Upper lobe of left lung (tissue), 6 donors: ENCODE measurements around the gene NELFCD. TPM values are rescaled to one million over a fixed set of nuclear protein-coding genes. Genes with fewer than 3 reads are reported as not detected.

Experiments used
- ATAC-seq, 2 donors: fragments of 200-7000 bp; cut with Tn5 transposase; one replicate each; pipeline ENCODE4 v1.9.1; 2022; ENCODE audit warnings: mild to moderate bottlenecking in 2 of 2, moderate library complexity in 2 of 2; ENCODE audit not compliant: low FRiP score in 2 of 2
- DNase-seq, 2 donors: peaks; one replicate each; pipeline ENCODE4 v3.0.0-alpha.2; 2019 to 2020
- H3K27ac ChIP-seq, 4 donors: fragments of 200-600 bp; sonication (generic); one replicate each; pipeline ENCODE4 v1.5.1; 2016 to 2019
- H3K27me3 ChIP-seq, 4 donors: fragments of 200-600 bp; sonication (generic); one replicate each; pipeline ENCODE4 v1.5.1; 2017 to 2019
- H3K36me3 ChIP-seq, 4 donors: fragments of 200-600 bp; sonication (generic); one replicate each; pipeline ENCODE4 v1.5.1; 2016 to 2019
- H3K4me1 ChIP-seq, 4 donors: fragments of 200-600 bp; sonication (generic); one replicate each; pipeline ENCODE4 v1.5.1; 2018 to 2019
- H3K4me3 ChIP-seq, 4 donors: fragments of 200-600 bp; sonication (generic); one replicate each; pipeline ENCODE4 v1.5.1; 2017 to 2019; ENCODE audit warnings: mild to moderate bottlenecking in 2 of 4, moderate library complexity in 1 of 4
- H3K9me3 ChIP-seq, 4 donors: fragments of 200-600 bp; sonication (generic); one replicate each; pipeline ENCODE4 v1.5.1; 2018 to 2019
- CTCF ChIP-seq, 6 experiments: fragments of 450-650 bp in 4 of 6; fragments of 200-600 bp in 2 of 6; sonication (generic) in 2 of 6; IDR thresholded peaks; one replicate each; pipeline ENCODE4 v1.5.1; 2016 to 2019; ENCODE audit warnings: antibody characterized with exemption in 6 of 6
- EP300 ChIP-seq, 4 donors: sonication (generic); formaldehyde crosslinking; IDR thresholded peaks; one replicate each; pipeline ENCODE4 v1.5.1; 2017; ENCODE audit warnings: antibody characterized with exemption in 4 of 4, control low read depth in 2 of 4
- POLR2A ChIP-seq, 4 donors: fragments of 450-650 bp; IDR thresholded peaks; one replicate each; pipeline ENCODE4 v1.5.1; 2016 to 2017; ENCODE audit warnings: antibody characterized with exemption in 4 of 4, mild to moderate bottlenecking in 2 of 4
- POLR2AphosphoS5 ChIP-seq, 2 donors: sonication (generic); formaldehyde crosslinking; IDR thresholded peaks; one replicate each; pipeline ENCODE4 v1.5.1; 2017; ENCODE audit warnings: antibody characterized with exemption in 2 of 2
- WGBS, 2 donors: methylation state at CpG; one replicate each; pipeline ENCODE4 v1.1.5; 2017 to 2018; 5-methylcytosine and 5-hydroxymethylcytosine counted together
- total RNA-seq, 6 donors: library from RNA; depleted of rRNA in 4 of 6; stranded (reverse); fragments of >200 nt in 4 of 6; gene quantifications; one replicate each; pipeline versions ENCODE4 v1.1.0 to v1.2.1, GENCODE V29; 2016 to 2021
- donor health status: DM: no; HTN: no; CAD: no; lungs with moderate emphysema.
- donor health status: DM: no; HTN: yes; CAD: no; lungs with severe emphysema.

Gene NELFCD
- total RNA-seq, 6 donors from 2014 or later: 42.3 to 99.5 (median 48.7) TPM

- DNase-seq (peak; percentile 17 to 68), ATAC-seq (no peak)
- Histone ChIP-seq H3K27me3 (no peaks in the 10 kb centered on the region), H3K36me3 (peaks cover 9 to 39% (median 28%) of the 10 kb centered on the region in 4 donors), H3K9me3 (no peaks in the 10 kb centered on the region), H3K27ac (peak overlapping the region; percentile 86 to 95 (median 92)), H3K4me1 (peaks cover 32 to 40% (median 35%) of the 10 kb centered on the region in 4 donors), H3K4me3 (peak overlapping the region in 3 of 4 donors; percentile 69 to 89 (median 76))
- TF ChIP-seq POLR2A (IDR thresholded peaks at IDR 0.05): no peak
- TF ChIP-seq CTCF (IDR thresholded peaks at IDR 0.05): no peak
- no peak for TF ChIP-seq POLR2AphosphoS5 (IDR thresholded peaks at IDR 0.05)
- no peak for TF ChIP-seq EP300 (IDR thresholded peaks at IDR 0.05)
- WGBS, 2 donors: 53 to 62% methylated on average over 4 of the region's 4 CpGs
Measured at GRCh38 chr20:59004493-59004762, 23.4 kb downstream of the NELFCD start.

DNA sequence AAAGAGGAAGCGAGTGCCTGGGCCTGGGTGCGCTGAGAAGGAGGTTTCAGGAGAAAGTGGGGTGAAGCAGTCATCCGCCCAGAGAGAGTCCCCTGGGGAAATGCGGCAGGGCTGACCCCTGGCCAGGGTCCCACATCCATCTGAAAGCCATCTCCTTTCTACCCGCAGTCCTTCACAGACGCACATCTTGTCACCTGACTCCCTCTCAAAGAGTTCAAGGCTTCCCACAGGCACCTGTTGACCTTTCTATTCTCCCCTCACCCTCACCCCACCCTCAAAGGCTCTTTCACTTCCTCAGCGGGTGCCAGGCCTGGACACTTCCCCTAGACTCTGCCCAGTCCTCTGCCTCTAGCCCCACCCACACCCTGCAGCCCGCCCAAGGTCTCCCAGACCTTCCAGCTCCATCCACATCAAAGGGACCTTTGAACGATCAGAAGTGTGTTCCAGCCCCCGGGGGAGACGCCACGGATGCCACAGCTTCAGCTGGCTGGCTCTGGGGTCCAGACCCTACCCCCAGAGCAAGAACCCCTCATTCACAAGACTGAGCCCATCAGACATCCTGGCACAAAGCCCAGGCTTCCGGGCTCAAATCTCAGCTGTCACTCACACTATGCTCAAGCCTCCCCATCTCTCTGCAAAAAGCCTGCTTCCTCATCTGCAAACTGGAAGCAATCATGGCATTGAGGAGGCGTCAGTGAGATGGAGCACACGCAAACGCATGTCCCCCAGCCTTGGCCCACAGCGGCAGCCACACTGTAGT, 23.9 kb downstream of the NELFCD start:
- Histone ChIP-seq H3K27ac (peak overlapping the region; percentile 86 to 95 (median 92)), H3K4me3 (peak overlapping the region in 3 of 4 donors; percentile 69 to 89 (median 76)), H3K27me3 (no peaks in the 10 kb centered on the region), H3K9me3 (no peaks in the 10 kb centered on the region), H3K4me1 (peaks cover 33 to 42% (median 39%) of the 10 kb centered on the region in 4 donors), H3K36me3 (peaks cover 6 to 34% (median 24%) of the 10 kb centered on the region in 4 donors)
- 24 to 28% methylated on average over 13 to 17 of the region's 17 CpGs for WGBS, 2 donors
- peak; percentile 69 to 83 for ATAC-seq
- peak in 1 of 4 donors; percentile 48 for TF ChIP-seq POLR2A (IDR thresholded peaks at IDR 0.05)
- no peak for TF ChIP-seq CTCF (IDR thresholded peaks at IDR 0.05)
- peak; percentile 54 to 83 for DNase-seq

GRCh38 chr20:59005523-59006166, 24.6 kb downstream of the NELFCD start:
- 43 to 73% methylated on average over 1 to 3 of the region's 3 CpGs for WGBS, 2 donors
- H3K27ac ChIP-seq: peak overlapping the region; percentile 86 to 95 (median 92)
- peaks cover 40 to 49% (median 46%) of the 10 kb centered on the region in 4 donors for H3K4me1 ChIP-seq
- TF ChIP-seq POLR2A (IDR thresholded peaks at IDR 0.05) (no peak), EP300 (IDR thresholded peaks at IDR 0.05) (no peak), CTCF (IDR thresholded peaks at IDR 0.05) (no peak), POLR2AphosphoS5 (IDR thresholded peaks at IDR 0.05) (no peak)
- peak overlapping the region; percentile 69 to 89 (median 78) for H3K4me3 ChIP-seq
- ATAC-seq (no peak), DNase-seq (no peak)
- no peaks in the 10 kb centered on the region for H3K27me3 ChIP-seq
- no peaks in the 10 kb centered on the region for H3K9me3 ChIP-seq
- H3K36me3 ChIP-seq: peaks cover 6 to 26% (median 17%) of the 10 kb centered on the region in 4 donors

GRCh38 chr20:59006167-59006863, 25.3 kb downstream of the NELFCD start:
- H3K9me3 ChIP-seq: no peaks in the 10 kb centered on the region
- TF ChIP-seq CTCF (IDR thresholded peaks at IDR 0.05) (peak in 1 of 6 experiments; percentile 4), POLR2AphosphoS5 (IDR thresholded peaks at IDR 0.05) (no peak), EP300 (IDR thresholded peaks at IDR 0.05) (no peak), POLR2A (IDR thresholded peaks at IDR 0.05) (peak in 1 of 4 donors; percentile 16)
- H3K4me3 ChIP-seq: peak overlapping the region; percentile 69 to 89 (median 78)
- peak in 1 of 2 donors; percentile 9 for ATAC-seq
- H3K27me3 ChIP-seq: no peaks in the 10 kb centered on the region
- peak overlapping the region; percentile 86 to 95 (median 92) for H3K27ac ChIP-seq
- DNase-seq: peak; percentile 28 to 85
- H3K36me3 ChIP-seq: peaks cover 2 to 20% (median 10%) of the 10 kb centered on the region in 4 donors
- WGBS, 2 donors: 19 to 38% methylated on average over 13 to 23 of the region's 29 CpGs
- H3K4me1 ChIP-seq: peaks cover 46 to 56% (median 53%) of the 10 kb centered on the region in 4 donors
